GM21825 (cell line): ENCODE data around the gene PPT2.
"Not testable (repeated sequence)": the region's sequence is repeated elsewhere in the genome, so short reads cannot be mapped to it uniquely, and the experiment has no call there.

Source experiments
- ATAC-seq: cut with Tn5 transposase; IDR thresholded peaks from one replicate; pipeline ENCODE4 v1.9.1; 2021; ENCODE audit warnings: mild to moderate bottlenecking, moderate library complexity; ENCODE audit not compliant: unreplicated experiment

PPT2 gene

GRCh38 chr6:32126880-32127279 lies 27.1 kb upstream of the PPT2 start:
- no peak for ATAC-seq

DNA sequence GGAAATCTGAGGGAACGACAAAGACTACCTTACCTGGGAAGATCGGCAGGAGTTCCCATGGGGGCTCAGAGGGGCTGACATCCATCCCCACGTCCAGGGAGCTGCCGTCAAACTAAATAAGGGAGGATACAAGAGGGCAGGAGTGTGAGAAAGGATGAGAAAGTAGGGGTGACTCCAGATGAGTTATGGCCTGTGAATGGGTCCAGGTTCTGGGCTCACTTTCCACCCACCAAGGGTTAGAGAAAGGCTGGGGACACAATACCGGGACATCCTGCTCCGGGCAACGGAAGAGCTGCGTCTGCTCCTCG lies 26.6 kb upstream of the PPT2 start:
- ATAC-seq = no peak

GRCh38 chr6:32127717-32128592 lies 26.0 kb upstream of the PPT2 start, which contains the start of gene ATF6B:
Gene ATF6B (minus strand): TSS chr6:32128246. CDS start chr6:32128207, 39 bp downstream.
- ATAC-seq = peak; percentile 80

GRCh38 chr6:32128751-32129296 lies 25.1 kb upstream of the PPT2 start:
- ATAC-seq = no peak

DNA sequence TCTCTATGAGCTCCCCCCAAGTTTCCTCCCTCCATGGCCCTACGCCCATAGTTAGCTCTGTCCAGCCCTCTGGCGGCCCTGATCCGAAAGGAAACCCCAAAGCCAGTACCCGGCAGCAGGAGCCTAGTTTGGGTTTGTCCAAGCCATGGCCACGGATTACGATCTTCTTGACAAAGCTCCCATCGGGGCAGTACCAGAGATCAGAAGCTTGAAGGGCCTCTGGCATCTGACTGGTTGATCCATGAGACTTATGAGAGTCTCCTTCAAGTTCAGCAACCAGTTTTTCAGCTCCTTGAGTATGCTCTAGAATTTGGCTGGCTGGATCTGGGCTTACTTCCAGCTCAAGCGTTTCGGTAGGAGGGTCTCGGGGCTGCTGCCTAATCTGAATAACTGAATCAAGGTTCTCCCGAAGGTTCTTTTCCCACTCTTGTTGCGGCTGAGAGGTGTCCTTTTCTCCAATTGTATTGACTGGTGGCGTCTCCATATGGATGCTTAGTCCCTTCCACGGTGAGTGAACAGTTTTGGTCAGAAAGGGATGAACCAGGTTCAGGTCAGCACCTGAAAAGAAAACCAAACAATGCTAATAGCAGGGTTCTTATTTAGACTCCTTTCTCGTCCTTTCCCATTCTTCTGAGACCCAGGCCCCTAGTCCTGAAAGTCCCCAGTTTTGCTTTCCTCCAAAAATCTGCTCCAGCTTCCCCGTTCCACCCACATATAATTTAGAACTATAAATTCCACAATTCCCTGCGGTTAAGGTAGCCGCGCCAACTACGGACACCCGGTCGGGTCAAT lies 24.4 kb upstream of the PPT2 start:
- peak; percentile 22 for ATAC-seq

DNA sequence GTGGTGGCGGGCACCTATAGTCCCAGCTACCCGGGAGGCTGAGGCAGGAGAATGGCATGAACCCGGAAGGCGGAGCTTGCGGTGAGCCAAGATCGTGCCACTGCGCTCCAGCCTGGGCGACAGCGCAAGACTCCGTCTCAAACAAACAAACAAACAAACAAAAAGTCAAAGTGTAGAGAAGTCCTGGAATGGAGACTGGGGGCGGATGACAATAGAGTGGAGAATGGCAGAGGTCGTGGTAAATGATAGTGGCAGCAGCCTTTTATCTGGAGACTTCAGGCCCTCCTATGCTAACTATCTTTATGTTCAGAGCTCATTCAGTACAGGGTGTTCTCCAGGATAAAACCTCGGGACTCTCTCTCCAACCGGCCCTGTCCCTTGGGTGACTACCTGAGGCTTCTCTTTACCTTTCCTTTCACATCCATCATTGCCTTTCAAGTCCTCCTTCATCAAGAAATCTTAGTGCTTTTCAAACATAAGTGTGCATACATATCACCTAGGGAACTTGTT lies 22.4 kb upstream of the PPT2 start:
- no peak for ATAC-seq

- ATAC-seq = no peak
Observed at GRCh38 chr6:32132110-32132509, 21.8 kb upstream of the PPT2 start.

GRCh38 chr6:32133786-32134185 lies 20.2 kb upstream of the PPT2 start:
- no peak for ATAC-seq

DNA sequence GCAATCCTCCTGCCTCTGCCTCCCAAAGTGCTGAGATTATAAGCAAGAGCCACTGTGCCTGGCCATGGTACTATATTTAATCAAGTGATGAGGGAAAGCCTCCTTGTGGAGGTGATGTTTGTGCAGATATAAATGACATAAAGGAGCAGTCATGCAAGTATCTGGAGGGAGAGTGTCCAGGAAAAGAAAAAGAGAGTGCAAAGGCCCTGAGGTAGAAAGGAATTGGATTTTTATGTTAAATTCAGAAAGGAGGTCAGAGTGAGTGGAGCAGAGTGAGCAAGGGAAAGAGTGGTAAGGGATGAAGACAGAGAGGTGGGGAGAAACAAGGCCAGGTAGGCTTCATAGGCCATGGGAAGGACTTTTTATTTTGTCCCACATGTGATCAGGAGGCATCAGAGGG lies 16.5 kb upstream of the PPT2 start:
- no peak for ATAC-seq

DNA sequence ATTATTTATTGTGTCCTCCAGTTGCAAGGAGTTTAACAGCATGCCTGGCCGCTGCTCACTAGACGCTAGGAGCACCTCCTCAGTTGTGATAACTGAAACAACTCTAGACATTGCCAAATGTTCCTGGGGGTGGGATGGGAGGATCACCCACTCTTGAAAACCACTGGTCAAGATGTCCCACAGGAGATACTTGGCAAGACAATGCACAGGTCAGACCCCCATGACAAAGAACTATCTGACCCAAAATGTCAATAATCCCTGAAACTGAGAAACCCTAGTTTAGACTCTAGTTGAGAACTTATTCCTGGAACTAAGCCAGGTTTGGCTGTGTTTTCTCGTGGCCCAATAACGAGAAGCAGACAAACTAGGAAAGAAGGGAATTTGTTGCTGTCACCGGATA lies 14.4 kb upstream of the PPT2 start:
- no peak for ATAC-seq

DNA sequence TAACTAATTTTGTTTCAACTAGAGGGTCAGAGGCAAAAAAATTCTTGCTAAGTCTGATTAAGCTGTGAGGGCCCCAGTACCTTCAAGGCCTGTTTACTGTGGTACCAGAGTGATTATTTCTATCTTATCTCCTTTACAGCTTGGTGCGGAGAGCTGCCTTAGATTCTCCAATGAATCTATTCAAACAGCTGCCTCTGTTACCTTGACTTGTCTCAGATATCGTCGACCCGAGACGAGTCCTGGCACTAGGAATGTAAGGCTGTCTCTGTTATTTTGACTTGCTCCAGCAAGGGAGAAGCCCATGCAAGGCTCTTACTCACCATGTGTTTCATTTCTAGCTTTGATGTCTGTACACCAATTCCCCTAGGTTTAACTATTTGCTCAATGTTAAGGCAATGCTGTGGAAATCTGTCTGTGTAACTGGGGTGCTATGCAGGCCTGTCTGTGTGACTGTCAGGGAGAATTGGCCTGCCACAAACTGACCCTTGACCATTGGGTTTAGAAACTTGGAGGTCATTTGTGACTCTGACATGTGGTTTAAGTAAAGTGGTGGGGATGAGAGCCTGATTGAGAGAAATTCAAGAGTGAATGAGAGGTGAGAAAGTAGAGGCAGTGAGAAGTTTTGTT lies 13.4 kb upstream of the PPT2 start:
- ATAC-seq = no peak

DNA sequence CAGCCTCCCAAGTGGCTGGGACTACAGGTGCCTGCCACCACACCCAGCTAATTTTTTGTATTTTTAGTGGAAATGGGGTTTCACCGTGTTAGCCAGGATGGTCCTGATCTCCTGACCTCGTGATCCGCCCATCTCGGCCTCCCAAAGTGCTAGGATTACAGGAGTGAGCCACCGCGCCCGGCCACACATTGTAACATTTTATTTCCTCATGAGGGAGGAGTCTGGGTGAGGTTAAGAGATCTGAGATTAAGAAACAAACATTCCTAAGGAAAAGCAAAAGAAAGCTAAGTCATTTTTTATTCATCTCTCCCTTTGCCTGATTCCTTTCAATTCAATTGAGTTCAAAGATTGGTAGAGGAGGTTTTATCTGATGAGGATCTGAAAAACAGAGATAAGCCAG lies 9.7 kb upstream of the PPT2 start:
- ATAC-seq = not testable (repeated sequence)

DNA sequence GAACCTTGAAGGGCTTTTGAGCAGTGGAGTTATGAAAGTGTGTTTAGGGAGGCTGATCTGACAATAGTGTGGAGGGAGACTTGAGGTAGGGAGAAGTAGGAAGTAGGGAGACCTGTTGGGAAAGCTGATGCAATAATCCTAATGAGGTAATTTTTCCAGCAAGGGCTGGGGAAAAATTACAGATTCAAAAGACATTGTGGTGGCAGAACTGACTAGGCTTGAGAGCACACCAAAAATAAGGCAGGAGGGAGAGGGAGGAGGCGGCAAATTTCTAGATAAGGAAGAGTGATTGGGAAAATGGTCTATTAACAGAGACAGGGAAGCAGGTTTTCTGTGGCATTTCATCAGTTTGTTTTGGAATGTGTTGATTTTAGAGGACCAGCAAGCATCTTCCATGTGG lies 7.7 kb upstream of the PPT2 start:
- ATAC-seq = no peak

DNA sequence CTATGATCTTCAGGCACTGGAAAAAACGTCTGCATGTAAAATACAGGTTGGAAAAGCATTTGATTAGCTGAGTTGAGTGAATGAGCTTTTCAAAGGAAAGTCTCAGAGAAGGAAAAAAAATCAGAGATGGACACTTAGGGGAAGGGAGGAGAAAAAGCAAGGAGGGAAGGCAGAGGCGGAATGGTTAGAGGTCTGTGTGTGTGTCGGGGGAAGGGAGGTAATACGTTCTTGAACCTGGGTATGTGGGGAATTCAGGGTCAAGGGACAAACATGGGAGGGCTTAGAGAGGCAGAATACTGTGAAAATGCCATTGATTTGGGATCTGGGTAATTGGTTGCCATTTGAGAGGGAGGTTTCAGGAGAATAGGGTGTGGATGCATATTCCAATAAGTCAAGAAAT lies 7.3 kb upstream of the PPT2 start:
- no peak for ATAC-seq

- ATAC-seq = no peak
Observed at GRCh38 chr6:32147401-32148132, 6.4 kb upstream of the PPT2 start.

DNA sequence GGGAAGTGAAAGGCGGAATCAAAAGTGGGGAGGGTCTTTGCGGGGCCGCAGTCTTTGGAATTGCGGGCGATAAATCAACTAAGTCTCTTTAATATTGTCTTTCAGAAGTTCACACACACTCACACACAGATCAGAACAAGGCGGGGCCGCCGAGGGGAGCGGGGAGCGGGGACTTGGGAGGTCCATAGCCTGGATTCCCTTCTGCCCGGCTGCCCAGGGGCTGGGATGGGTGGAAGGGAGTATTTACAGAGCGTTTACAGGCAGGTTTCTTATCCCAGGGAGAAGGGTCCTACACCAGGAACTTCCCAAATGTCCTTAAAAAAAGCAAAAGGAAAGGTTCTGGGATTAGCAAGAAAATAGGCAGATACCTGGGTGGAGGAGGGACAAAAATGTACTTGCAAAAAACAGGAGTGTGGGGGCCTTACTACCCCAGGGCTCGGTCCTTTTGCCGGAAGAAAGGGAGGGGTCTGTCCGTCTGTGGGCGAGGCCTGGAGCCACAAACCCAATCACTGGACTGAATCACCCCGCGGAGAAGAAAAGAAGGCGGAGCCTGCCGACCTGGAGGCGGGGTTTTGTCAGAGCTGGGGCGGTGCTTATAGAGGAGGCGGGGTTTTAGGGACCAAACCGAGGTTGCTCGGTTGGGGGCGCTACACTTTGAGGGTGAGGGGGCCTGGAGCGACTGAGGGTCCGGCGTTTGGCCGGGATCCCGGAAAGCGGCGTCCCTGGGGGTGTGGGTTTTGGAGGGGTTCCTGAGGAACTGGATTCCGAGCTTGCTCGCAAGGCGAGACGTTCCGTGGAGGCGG lies 5.5 kb upstream of the PPT2 start:
- ATAC-seq = no peak

GRCh38 chr6:32149092-32149755 lies 4.7 kb upstream of the PPT2 start:
- no peak for ATAC-seq

GRCh38 chr6:32149932-32150870 lies 3.7 kb upstream of the PPT2 start:
- no peak for ATAC-seq
